Suppressor macrophage (primary cell): ENCODE measurements around the gene PMVK.

Source experiments
- DNase-seq, 4 experiments: peaks; one replicate each; pipeline ENCODE4 v3.0.0-alpha.2; 2020 to 2022
- total RNA-seq, 17 experiments: gene quantifications; one replicate each; lab custom pipeline; 2026; ENCODE audit warnings: mixed read lengths in 6 of 17, inconsistent platforms in 3 of 17; lab: John Stamatoyannopoulos, UW

Gene PMVK
- 4.6 to 32.6 (median 12.0) reads per million in 17 experiments for total RNA-seq

GRCh38 chr1:154936555-154937084 lies at the start of gene PMVK:
Gene PMVK, minus strand, starts transcription at chr1:154936719. Its CDS starts 34 bp downstream, at chr1:154936685.
- peak; percentile 95 to 98 (median 97) for DNase-seq

GRCh38 chr1:154983776-154984466 lies 47.4 kb upstream of the PMVK start:
- no peak for DNase-seq

GRCh38 chr1:154982897-154983648 lies 46.6 kb upstream of the PMVK start, which contains the start of gene FLAD1:
Gene FLAD1, plus strand, starts transcription at chr1:154983344. Its CDS starts 351 bp downstream, at chr1:154983695.
- DNase-seq = peak; percentile 98 to 99 (median 98)

GRCh38 chr1:154982341-154982740 lies 45.8 kb upstream of the PMVK start:
- DNase-seq = no peak

- DNase-seq = no peak
Measured at GRCh38 chr1:154978360-154978759, 41.8 kb upstream of the PMVK start.

- peak in 1 of 4 experiments; percentile 17 for DNase-seq
Measured at GRCh38 chr1:154977762-154978161, 41.2 kb upstream of the PMVK start.

- DNase-seq = peak; percentile 59 to 85 (median 74)
Measured at GRCh38 chr1:154975409-154976059, 39.0 kb upstream of the PMVK start.

GRCh38 chr1:154974808-154975408 lies 38.4 kb upstream of the PMVK start:
- DNase-seq = peak; percentile 97 to 99 (median 98)

GRCh38 chr1:154974102-154974807 lies 37.7 kb upstream of the PMVK start, which contains the start of gene CKS1B:
Gene CKS1B, plus strand, starts transcription at chr1:154974681. Its CDS starts 65 bp downstream, at chr1:154974746.
- DNase-seq = peak; percentile 97 to 100 (median 100)

GRCh38 chr1:154973344-154974101 lies 37.0 kb upstream of the PMVK start:
- DNase-seq = peak; percentile 96 to 97 (median 96)

GRCh38 chr1:154972517-154973343 lies 36.2 kb upstream of the PMVK start:
- no peak for DNase-seq

- DNase-seq = no peak
Measured at GRCh38 chr1:154972213-154972516, 35.6 kb upstream of the PMVK start.

- peak; percentile 40 to 66 (median 42) for DNase-seq
Measured at GRCh38 chr1:154971341-154971998, 35.0 kb upstream of the PMVK start.

GRCh38 chr1:154970631-154971340 lies 34.3 kb upstream of the PMVK start, which contains the start of gene SHC1:
Gene SHC1, minus strand, starts transcription at chr1:154970747. Its CDS starts 221 bp downstream, at chr1:154970526.
- DNase-seq = peak; percentile 56 to 72 (median 62)

GRCh38 chr1:154969860-154970452 lies 33.4 kb upstream of the PMVK start:
- DNase-seq = no peak

- no peak for DNase-seq
Measured at GRCh38 chr1:154969246-154969645, 32.7 kb upstream of the PMVK start.

- no peak for DNase-seq
Measured at GRCh38 chr1:154968731-154969130, 32.2 kb upstream of the PMVK start.

GRCh38 chr1:154967331-154967950 lies 30.9 kb upstream of the PMVK start:
- no peak for DNase-seq
